GM12872 (cell line): Measurements from ENCODE around the gene VPS4B.

Experiments
- CTCF ChIP-seq: IDR thresholded peaks from 3 replicates; pipeline ENCODE4 v1.5.1; 2011; ENCODE audit warnings: low read depth, mild to moderate bottlenecking, low read length, moderate library complexity; ENCODE audit not compliant: insufficient read depth

Gene VPS4B

GRCh38 chr18:63407734-63408133, 14.5 kb downstream of the VPS4B start:
- no peak for TF ChIP-seq CTCF

- no peak for TF ChIP-seq CTCF
Measured at GRCh38 chr18:63405986-63406385, 16.3 kb downstream of the VPS4B start.

GRCh38 chr18:63402246-63403162, 19.8 kb downstream of the VPS4B start:
- TF ChIP-seq CTCF: no peak

- no peak for TF ChIP-seq CTCF
Measured at GRCh38 chr18:63399300-63399699, 23.0 kb downstream of the VPS4B start.

- TF ChIP-seq CTCF: no peak
Measured at GRCh38 chr18:63397349-63397748, 24.9 kb downstream of the VPS4B start.

GRCh38 chr18:63395503-63395902, 26.8 kb downstream of the VPS4B start:
- no peak for TF ChIP-seq CTCF

- no peak for TF ChIP-seq CTCF
Measured at GRCh38 chr18:63394954-63395353, 27.3 kb downstream of the VPS4B start.
